Stimulated activated naive CD8-positive, alpha-beta T cell treated with anti-CD3 and anti-CD28 coated beads, Interleukin-15, amount 100 ng/mL, for 72 hours (primary cell): ENCODE data around the gene ITGAL.
"Not testable (repeated sequence)": the region's sequence is repeated elsewhere in the genome, so short reads cannot be mapped to it uniquely, and the experiment has no call there.

Experiments used
- ATAC-seq: fragments of 150-1000 bp; cut with Tn5 transposase; 2 replicates; pipeline ENCODE4 v1.10.0; 2021; ENCODE audit warnings: mild to moderate bottlenecking, moderate library complexity
- DNase-seq, 2 donors: peaks; one replicate each; pipeline ENCODE4 v3.0.0; 2021 to 2022
- H3K27ac Mint-ChIP-seq, 2 donors: one replicate each; pipeline ENCODE4 v1.8.0; 2022; ENCODE audit warnings: mild to moderate bottlenecking in 2 of 2, mixed read lengths in 2 of 2, moderate library complexity in 2 of 2
- H3K27me3 Mint-ChIP-seq: one replicate; pipeline ENCODE4 v1.8.0; 2022; ENCODE audit warnings: mixed read lengths
- H3K4me1 Mint-ChIP-seq: one replicate; pipeline ENCODE4 v1.8.0; 2022; ENCODE audit warnings: mild to moderate bottlenecking, mixed read lengths
- H3K4me3 Mint-ChIP-seq, 2 donors: one replicate each; pipeline ENCODE4 v1.8.0; 2022; ENCODE audit warnings: mild to moderate bottlenecking in 2 of 2, mixed read lengths in 2 of 2, moderate library complexity in 1 of 2
- H3K9me3 Mint-ChIP-seq, 2 donors: one replicate each; pipeline ENCODE4 v1.8.0; 2022; ENCODE audit warnings: mixed read lengths in 2 of 2

ITGAL gene

GRCh38 chr16:30503403-30504296, 31.1 kb downstream of the ITGAL start:
- H3K27me3 Mint-ChIP-seq: no peaks in the 10 kb centered on the region
- ATAC-seq: no peak
- H3K4me3 Mint-ChIP-seq: no peak overlapping the region
- DNase-seq: no peak
- peaks cover 11% of the 10 kb centered on the region for H3K4me1 Mint-ChIP-seq
- H3K9me3 Mint-ChIP-seq: no peaks in the 10 kb centered on the region
- peak overlapping the region; percentile 43 to 96 for H3K27ac Mint-ChIP-seq

DNA sequence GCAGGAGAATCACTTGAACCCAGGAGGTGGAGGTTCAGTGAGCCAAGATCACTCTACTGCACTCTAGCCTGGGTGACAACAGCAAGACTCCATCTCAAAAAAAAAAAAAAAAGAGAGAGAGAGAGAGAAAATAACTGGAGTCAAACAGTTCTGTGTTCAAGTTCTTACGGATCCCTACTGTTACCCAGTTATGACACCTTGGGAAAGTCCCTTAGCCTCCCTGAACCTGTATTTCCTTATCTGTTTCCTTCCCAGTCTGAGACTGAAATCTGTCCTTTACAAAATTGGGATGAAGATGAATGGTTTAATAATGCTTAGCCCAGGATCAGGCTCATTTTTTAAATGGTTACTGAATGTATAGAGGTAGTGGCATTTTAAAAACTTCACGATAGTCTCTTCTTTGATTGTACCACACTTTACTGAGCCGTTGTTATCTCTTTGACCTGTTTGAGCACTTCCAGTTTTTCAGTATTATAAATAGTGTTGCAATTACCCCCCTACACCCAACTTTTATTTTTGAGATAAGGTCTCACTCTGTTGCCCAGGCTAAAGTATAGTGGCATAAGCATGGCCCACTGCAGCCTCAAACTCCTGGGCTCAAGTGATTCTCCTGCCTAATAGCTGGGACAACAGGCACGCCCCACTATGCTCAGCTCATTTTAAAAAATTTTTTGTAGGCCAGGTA, 36.7 kb downstream of the ITGAL start:
- DNase-seq: no peak
- H3K9me3 Mint-ChIP-seq: no peaks in the 10 kb centered on the region
- no peaks in the 10 kb centered on the region for H3K27me3 Mint-ChIP-seq
- no peak overlapping the region for H3K4me3 Mint-ChIP-seq
- no peak for ATAC-seq
- H3K4me1 Mint-ChIP-seq: peaks cover 17% of the 10 kb centered on the region
- H3K27ac Mint-ChIP-seq: no peak overlapping the region

GRCh38 chr16:30510376-30510938, 37.9 kb downstream of the ITGAL start:
- no peak overlapping the region for H3K4me3 Mint-ChIP-seq
- no peak for DNase-seq
- peaks cover 19% of the 10 kb centered on the region for H3K4me1 Mint-ChIP-seq
- no peaks in the 10 kb centered on the region for H3K27me3 Mint-ChIP-seq
- no peak overlapping the region for H3K27ac Mint-ChIP-seq
- no peaks in the 10 kb centered on the region for H3K9me3 Mint-ChIP-seq
- no peak for ATAC-seq

DNA sequence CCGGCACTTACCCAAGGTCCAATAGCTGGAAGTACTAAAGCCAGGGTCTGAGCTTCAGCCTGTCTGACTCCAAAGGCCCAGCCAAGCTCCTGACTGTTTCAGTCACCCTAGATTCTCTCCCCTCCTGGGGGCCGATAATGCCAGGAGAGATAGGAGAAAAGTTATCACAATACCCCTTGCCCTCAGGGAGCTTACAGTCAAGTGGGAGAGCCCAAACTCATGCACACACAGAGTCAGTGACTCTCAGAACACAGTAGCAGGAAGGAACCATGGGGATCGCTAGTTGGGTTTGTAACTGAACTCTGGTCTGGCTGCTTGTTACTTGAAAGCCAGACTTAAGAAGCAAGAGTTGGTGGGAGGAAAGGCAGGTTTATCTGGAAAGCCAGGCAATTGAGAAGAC, 39.0 kb downstream of the ITGAL start:
- Mint-ChIP-seq H3K27me3 (no peaks in the 10 kb centered on the region), H3K27ac (peak overlapping the region in 1 of 2 donors; percentile 31), H3K9me3 (no peaks in the 10 kb centered on the region), H3K4me3 (no peak overlapping the region), H3K4me1 (peaks cover 23% of the 10 kb centered on the region)
- ATAC-seq: no peak
- DNase-seq: no peak

GRCh38 chr16:30515275-30515674, 42.7 kb downstream of the ITGAL start:
- Mint-ChIP-seq H3K27ac (peak overlapping the region; percentile 72 to 75), H3K27me3 (no peaks in the 10 kb centered on the region), H3K4me3 (no peak overlapping the region), H3K9me3 (no peaks in the 10 kb centered on the region), H3K4me1 (peaks cover 39% of the 10 kb centered on the region)
- ATAC-seq (no peak), DNase-seq (no peak)

- Mint-ChIP-seq H3K27ac (peak overlapping the region; percentile 17 to 92), H3K4me3 (no peak overlapping the region), H3K4me1 (peaks cover 27% of the 10 kb centered on the region), H3K27me3 (no peaks in the 10 kb centered on the region), H3K9me3 (no peaks in the 10 kb centered on the region)
- ATAC-seq (no peak), DNase-seq (no peak)
These were observed 46.0 kb downstream of the ITGAL start for GRCh38 chr16:30518552-30518951.

DNA sequence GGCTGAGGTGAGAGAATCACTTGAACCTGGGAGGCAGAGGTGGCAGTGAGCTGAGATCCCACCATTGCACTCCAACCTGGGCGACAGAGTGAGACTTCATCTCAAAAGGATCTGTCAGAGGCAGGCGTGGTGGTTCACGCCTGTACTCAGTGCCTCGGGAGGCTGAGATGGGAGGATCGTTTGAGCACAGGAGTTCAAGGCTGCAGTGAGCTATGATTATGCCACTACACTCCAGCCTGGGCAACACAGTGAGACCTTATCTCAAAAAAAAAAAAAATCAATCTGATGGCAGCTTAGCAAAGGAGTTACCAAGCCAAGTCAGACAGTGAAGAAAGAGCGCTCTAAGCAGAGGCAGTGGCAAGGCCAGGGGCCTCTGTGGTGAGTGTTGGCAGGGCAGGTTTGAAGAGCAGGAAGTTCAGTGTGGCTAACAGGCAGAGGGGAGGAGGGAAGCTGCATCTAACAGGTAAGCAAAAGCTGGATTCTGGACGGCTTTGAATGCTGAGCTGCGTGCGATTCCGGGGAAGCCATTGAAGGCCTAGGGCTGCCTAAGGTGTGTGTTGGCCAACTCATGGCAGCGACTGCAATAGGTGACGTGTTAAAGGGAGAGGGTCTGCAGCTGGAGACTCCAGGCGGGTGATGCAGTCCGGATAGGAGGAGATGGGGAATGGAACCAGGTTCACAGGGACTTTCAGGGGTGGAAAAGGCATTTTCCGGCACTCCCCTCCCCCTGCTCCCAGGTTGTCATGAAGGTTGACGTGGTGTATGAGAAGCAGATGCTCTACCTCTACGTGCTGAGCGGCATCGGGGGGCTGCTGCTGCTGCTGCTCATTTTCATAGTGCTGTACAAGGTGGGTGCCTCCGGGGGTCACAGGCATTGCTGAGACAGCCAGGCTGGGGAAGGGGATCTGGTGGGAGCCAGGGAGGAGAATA, 46.8 kb downstream of the ITGAL start:
- Mint-ChIP-seq H3K4me1 (peaks cover 34% of the 10 kb centered on the region), H3K4me3 (no peak overlapping the region), H3K9me3 (no peaks in the 10 kb centered on the region), H3K27me3 (no peaks in the 10 kb centered on the region), H3K27ac (peak overlapping the region; percentile 7 to 90)
- ATAC-seq (peak; percentile 8), DNase-seq (peak in 1 of 2 donors; percentile 13)

- H3K27ac Mint-ChIP-seq: peak overlapping the region in 1 of 2 donors; percentile 29
- no peak for ATAC-seq
These were observed 48.9 kb downstream of the ITGAL start for GRCh38 chr16:30521476-30521872.

GRCh38 chr16:30521873-30522641, 49.5 kb downstream of the ITGAL start:
- ATAC-seq: no peak
- H3K4me3 Mint-ChIP-seq: no peak overlapping the region
- H3K27ac Mint-ChIP-seq: peak overlapping the region in 1 of 2 donors; percentile 29
- H3K4me1 Mint-ChIP-seq: peaks cover 36% of the 10 kb centered on the region
- no peaks in the 10 kb centered on the region for H3K9me3 Mint-ChIP-seq
- peak in 1 of 2 donors; percentile 21 for DNase-seq
- H3K27me3 Mint-ChIP-seq: no peaks in the 10 kb centered on the region

More at GRCh38 chr16:30521476-30521872, 48.9 kb downstream of the ITGAL start:
- no peaks in the 10 kb centered on the region for H3K9me3 Mint-ChIP-seq
- H3K27me3 Mint-ChIP-seq: no peaks in the 10 kb centered on the region
- H3K4me3 Mint-ChIP-seq: no peak overlapping the region
- H3K4me1 Mint-ChIP-seq: peaks cover 39% of the 10 kb centered on the region
- DNase-seq: no peak

- ATAC-seq, H3K27me3 Mint-ChIP-seq, H3K4me3 Mint-ChIP-seq, H3K9me3 Mint-ChIP-seq: not testable (repeated sequence)
- peak in 1 of 2 donors; percentile 17 for DNase-seq
- Mint-ChIP-seq H3K27ac (peak overlapping the region in 1 of 2 donors; percentile 91), H3K4me1 (peaks cover 43% of the 10 kb centered on the region)
These were observed 50.3 kb downstream of the ITGAL start for GRCh38 chr16:30522702-30523463.

DNA sequence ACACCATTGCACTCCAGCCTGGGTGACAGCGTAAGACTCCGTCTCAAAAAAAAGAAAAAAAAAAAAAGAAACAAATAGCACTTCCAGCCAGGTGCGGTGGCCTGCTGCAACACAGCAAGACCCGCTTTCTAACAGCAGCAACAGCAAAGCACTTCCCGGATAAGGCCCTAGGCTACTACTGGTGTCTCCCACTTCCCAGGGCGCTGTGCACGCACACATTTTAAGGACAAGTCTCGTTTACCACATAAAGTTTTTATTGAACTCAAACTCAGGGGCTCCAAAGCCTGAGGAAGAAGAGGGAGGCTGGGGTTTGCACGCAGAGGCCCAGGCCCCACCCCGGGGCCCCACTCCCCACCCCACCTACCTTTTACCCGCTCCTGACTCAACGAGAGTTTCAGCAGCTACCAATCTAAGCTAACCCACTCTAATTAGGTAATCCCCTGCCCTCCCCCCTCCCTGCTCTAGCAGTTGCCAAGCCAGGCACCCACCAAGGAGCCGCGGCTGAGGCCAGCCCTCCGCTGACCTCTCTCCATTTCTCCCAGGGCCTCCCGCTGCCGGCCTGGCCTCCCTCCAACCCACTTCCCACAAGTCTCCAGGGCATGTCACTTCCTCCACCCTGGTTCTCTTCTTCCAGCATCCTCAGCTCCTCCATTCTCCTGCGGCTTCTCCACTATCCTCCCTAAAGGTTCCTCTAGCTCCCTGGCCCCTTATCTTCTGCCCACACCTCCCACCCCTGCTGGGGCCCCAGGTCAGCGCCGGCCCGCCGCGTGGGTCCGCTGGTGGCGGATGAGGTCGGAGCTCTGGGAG, 51.4 kb downstream of the ITGAL start:
- Mint-ChIP-seq H3K9me3 (no peaks in the 10 kb centered on the region), H3K4me3 (no peak overlapping the region), H3K27ac (peak overlapping the region in 1 of 2 donors; percentile 64), H3K4me1 (peaks cover 41% of the 10 kb centered on the region), H3K27me3 (no peaks in the 10 kb centered on the region)
- ATAC-seq (no peak), DNase-seq (peak in 1 of 2 donors; percentile 31)

DNA sequence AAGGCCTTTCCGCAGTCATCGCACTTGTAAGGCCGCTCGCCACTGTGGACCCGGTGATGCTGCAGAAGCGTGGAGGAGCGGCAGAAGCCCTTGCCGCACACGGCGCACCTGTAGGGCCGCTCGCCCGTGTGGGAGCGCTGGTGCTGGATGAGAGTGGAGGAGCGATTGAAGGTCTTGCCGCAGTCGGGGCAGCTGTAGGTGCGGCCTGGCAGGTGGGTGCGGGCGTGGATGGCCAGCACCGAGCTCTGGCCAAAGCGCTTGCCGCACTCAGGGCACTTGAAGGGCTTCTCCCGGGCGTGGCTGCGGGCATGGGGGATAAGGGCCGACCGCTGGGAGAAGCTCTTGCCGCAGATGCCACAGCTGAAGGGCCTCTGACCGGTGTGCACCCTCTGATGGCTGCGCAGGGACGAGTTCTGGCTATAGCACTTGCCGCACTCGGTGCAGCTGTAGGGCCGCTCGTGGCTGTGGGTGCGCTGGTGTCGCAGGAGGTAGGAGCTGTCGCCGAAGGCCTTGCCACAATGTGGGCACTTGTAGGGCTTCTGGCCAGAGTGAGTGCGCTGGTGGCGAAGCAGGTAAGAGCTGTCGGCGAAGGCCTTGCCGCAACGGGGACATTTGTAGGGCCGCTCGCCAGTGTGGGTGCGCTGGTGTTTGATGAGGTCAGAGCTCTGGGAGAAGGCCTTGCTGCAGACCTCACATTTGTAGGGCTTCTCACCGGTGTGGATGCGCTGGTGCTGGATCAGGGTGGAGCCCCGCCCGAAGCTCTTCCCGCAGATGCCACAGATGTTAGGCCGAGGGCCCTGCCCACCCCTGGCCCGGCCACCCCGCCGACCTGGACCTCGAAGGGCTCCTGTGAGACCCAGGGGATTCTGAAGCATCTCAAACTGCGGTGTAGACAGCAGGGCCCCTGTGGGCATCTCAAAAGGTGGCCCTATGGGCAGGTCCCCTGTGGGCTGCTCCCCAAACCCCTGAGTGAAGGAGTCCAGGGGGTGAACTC, 52.3 kb downstream of the ITGAL start:
- ATAC-seq (no peak), DNase-seq (peak in 1 of 2 donors; percentile 30)
- H3K27me3 Mint-ChIP-seq: no peaks in the 10 kb centered on the region
- H3K27ac Mint-ChIP-seq: peak overlapping the region in 1 of 2 donors; percentile 89
- H3K4me3 Mint-ChIP-seq: peak overlapping the region in 1 of 2 donors; percentile 27
- H3K9me3 Mint-ChIP-seq: no peaks in the 10 kb centered on the region
- peaks cover 37% of the 10 kb centered on the region for H3K4me1 Mint-ChIP-seq
